A549 treated with Mapracorat at 1 μM for 4 hours (cell line): ENCODE measurements around the gene GRID1. TPM values are rescaled to one million over a fixed set of nuclear protein-coding genes. Genes with fewer than 3 reads are reported as not detected.

Experiments used
- total RNA-seq: library from RNA; stranded (reverse); fragments of 200-300 nt; extraction: Qiagen RNA extraction; gene quantifications from 5 replicates; pipeline ENCODE4 v1.2.3, GENCODE V29; 2022

Gene GRID1
- 0.15 to 0.41 TPM (median 0.22 TPM) in 5 replicates for total RNA-seq

GRCh38 chr10:86366033-86366901 lies at the start of gene GRID1:
GRID1 (minus strand) TSS chr10:86366795.

Other genes with a start within 250 kb of the GRID1 start
- 14.6 to 16.5 TPM (median 15.8 TPM) in 5 replicates for gene WAPL, start 155.0 kb upstream of the GRID1 start, total RNA-seq